Astrocyte of the spinal cord (primary cell): ENCODE data around the gene TNFSF9.
A peak's percentile ranks its signal among the peaks of the same experiment; 100 is the strongest.

Experiments used
- DNase-seq: peaks from one replicate; pipeline ENCODE4 v3.0.0; 2011; ENCODE audit warnings: low read depth, low spot score
- H3K4me3 ChIP-seq: 2 replicates; pipeline ENCODE4 v1.5.1; 2011; ENCODE audit warnings: low read depth, mild to moderate bottlenecking, low read length, moderate library complexity
- in situ Hi-C: cut with HindIII; loops from 2 replicates; pipeline ENCODE4 v1.10.0; 2017; ENCODE audit warnings: low sequenced_read_pairs
- TF ChIP-seq, protein P1 (sequence below): IDR thresholded peaks from 2 replicates; pipeline ENCODE4 v1.5.1; 2012; ENCODE audit warnings: low read depth, mild to moderate bottlenecking, low read length, inconsistent platforms

The TNFSF9 gene, protein sequence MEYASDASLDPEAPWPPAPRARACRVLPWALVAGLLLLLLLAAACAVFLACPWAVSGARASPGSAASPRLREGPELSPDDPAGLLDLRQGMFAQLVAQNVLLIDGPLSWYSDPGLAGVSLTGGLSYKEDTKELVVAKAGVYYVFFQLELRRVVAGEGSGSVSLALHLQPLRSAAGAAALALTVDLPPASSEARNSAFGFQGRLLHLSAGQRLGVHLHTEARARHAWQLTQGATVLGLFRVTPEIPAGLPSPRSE

DNA sequence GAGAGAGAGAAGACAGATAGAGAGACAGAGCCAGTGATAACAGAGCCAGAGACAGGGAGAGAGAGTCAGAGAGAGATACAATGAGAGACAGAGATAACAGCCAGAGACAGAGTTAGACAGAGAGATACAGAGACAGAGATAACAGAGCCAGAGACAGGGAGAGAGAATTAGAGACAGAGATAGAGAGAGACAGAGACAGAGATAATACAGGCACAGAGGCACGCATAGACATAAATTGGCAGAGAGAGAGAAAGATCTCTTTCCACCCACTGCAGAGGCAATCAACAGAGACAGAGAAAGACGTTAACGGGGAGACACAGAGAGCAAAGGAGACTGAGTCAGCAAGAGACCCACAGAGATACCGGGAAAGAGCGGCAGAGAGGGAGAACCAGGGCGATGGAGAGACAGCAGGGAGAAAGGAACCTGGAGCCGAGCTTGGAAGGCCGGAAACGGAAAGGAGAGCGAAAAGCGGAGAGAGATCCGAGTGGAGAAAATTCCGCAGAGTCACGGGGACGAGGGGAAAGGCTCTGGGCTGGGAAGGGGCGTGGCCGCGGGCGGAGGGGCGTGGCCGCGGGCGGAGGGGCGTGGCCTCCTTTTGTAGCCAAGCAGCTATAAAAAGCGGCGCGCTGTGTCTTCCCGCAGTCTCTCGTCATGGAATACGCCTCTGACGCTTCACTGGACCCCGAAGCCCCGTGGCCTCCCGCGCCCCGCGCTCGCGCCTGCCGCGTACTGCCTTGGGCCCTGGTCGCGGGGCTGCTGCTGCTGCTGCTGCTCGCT is at the start of gene TNFSF9:
TNFSF9 (plus strand) TSS at position 641 of the 777 bp plus-strand sequence; CDS start at position 652, 11 bp downstream.
- in situ Hi-C loops = no loop called here
- TF ChIP-seq, protein P1, sequence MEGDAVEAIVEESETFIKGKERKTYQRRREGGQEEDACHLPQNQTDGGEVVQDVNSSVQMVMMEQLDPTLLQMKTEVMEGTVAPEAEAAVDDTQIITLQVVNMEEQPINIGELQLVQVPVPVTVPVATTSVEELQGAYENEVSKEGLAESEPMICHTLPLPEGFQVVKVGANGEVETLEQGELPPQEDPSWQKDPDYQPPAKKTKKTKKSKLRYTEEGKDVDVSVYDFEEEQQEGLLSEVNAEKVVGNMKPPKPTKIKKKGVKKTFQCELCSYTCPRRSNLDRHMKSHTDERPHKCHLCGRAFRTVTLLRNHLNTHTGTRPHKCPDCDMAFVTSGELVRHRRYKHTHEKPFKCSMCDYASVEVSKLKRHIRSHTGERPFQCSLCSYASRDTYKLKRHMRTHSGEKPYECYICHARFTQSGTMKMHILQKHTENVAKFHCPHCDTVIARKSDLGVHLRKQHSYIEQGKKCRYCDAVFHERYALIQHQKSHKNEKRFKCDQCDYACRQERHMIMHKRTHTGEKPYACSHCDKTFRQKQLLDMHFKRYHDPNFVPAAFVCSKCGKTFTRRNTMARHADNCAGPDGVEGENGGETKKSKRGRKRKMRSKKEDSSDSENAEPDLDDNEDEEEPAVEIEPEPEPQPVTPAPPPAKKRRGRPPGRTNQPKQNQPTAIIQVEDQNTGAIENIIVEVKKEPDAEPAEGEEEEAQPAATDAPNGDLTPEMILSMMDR = no peak
- peak within 1 kb of the TSS; percentile 67 for H3K4me3 ChIP-seq
- DNase-seq = peak; percentile 80

DNA sequence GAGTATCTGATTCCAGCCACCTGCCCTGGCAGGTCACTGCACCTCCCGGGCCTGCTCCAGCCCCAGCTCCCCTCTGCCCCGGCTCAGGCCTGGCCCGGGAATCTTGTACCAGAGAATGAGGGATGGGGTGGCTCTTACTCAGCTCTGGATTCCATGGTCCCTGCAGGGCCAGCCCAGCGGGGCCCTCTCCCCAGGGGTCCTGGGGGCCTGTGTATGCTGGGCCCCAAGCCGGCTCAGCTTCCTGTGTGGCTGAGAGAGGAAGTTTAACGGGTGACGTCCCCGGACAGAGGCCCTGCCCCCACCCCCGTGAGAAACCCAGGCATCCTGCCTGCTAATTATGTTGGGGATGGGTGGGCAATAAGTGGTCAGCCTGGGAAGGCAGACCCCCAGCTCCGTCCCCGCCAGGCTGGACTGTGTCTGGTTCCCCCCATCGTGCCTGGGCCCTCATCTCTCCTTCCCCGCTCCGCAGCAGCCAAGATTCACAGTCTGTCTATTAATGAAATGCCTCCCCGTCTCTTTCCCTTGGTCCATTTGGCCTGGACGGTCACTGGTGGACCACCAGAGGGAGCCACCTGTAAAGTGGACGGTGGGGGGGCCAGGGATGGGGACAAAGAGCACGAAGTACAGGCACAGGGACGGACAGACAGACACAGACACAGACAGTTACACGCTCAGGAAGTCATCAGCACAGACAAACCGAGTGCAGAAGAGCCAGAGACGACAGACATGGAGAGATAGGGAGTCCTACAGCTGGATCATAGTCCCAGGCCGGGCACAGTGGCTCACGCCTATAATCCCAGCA is 49.1 kb upstream of the TNFSF9 start, which contains the start of gene DENND1C:
DENND1C (minus strand) TSS at position 247 of the 802 bp plus-strand sequence; CDS start at position 155, 92 bp downstream.
- in situ Hi-C loops = no loop called here
- H3K4me3 ChIP-seq = no peak within 1 kb of the TSS
- TF ChIP-seq, protein P1 = peak; percentile 58
- no peak for DNase-seq

DNA sequence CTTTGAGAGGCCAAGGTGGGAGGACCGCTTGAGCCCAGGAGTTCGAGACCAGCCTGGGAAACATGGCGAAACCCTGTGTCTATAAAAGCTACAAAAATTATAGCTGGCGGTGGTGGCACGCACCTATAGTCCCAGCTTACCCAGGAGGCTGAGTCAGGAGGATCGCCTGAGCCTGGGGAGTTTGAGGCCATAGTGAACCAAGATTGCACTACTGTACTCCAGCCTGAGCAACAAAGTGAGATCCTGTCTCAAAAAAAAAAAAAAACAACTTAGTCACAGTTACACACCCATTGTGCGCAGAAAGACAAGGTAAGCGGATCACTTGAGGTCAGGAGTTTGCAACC is 48.5 kb upstream of the TNFSF9 start:
- TF ChIP-seq, protein P1 = no peak
- DNase-seq = no peak
- in situ Hi-C loops = no loop called here
- H3K4me3 ChIP-seq = no peak overlapping the region

DNA sequence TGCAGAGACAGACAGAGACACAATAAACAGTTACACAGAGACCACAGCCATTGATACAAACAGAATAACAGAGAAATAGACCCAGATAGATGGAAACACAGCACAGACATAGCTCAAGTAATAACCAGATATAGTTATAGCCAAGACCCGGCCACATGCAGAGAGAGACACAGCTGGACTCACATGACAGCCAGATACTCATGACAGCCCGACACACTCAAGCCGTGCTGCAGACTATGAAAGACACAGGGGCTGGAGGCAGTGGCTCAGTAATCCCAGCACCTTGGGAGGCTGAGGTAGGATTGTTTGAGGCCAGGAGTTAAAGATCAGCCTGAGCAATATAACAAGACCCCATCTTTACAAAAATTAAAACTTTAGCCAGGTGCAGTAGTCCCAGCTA is 47.6 kb upstream of the TNFSF9 start:
- in situ Hi-C loops = no loop called here
- no peak for DNase-seq
- H3K4me3 ChIP-seq = no peak overlapping the region
- TF ChIP-seq, protein P1 = no peak

DNA sequence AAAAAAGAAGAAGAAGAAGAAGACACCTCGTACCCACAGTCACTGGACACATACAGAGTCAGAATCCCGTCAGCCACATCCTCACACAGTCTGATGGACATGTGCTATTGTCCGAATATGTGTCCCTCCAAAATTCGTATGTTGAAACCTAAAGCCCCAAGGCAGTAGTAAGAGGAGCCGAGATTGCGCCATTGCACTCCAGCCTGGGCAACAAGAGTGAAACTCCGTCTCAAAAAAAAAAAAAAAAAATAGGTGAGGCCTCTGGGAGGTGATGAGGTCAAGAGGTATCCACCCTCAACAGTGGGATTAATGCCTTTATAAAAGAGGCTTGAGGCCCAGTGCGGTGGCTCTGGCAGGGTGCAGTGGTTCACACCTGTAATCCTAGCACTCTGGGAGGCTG is 46.6 kb upstream of the TNFSF9 start:
- TF ChIP-seq, protein P1 = no peak
- in situ Hi-C loops = no loop called here
- no peak overlapping the region for H3K4me3 ChIP-seq
- no peak for DNase-seq

DNA sequence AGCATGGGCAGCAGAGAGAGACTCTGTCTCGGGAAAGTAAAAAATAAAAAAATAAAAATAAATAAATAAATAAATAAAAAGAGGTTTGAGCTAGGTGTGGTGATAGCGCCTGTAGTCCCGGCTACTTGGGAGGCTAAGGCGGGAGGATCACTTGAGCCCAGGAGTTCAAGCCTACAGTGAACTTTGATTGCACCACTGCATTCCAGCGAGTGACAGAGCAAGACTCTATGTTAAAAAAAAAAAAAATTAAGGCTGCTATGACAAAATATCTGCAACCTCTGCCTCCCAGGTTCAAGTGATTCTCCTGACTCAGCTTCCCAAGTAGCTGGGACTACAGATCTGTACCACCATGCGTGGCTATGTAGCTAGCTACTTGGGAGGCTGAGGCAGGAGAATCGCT is 46.0 kb upstream of the TNFSF9 start:
- H3K4me3 ChIP-seq = no peak overlapping the region
- in situ Hi-C loops = no loop called here
- DNase-seq = no peak
- TF ChIP-seq, protein P1 = no peak
